GM10248 (cell line): ENCODE data around the gene CBX7.

Experiments used
- CTCF ChIA-PET: fragments of 300-600 bp; sonication (Branson Sonifier 250); formaldehyde crosslinking; extraction: SDS; loops from one replicate; lab custom pipeline; 2021; ENCODE audit warnings: antibody characterized with exemption; lab: Yijun Ruan, JAX
- POLR2A ChIA-PET: fragments of 350-650 bp; sonication (Branson Sonifier 250); formaldehyde crosslinking; extraction: SDS; loops from one replicate; lab custom pipeline; 2020; ENCODE audit warnings: antibody characterized with exemption; lab: Yijun Ruan, JAX
- DNase-seq: peaks from one replicate; pipeline ENCODE4 v3.0.0; 2012; ENCODE audit errors: extremely low spot score
- CTCF ChIP-seq: IDR thresholded peaks from 2 replicates; pipeline ENCODE4 v1.5.1; 2012; ENCODE audit warnings: mild to moderate bottlenecking, low read depth; ENCODE audit errors: extremely low read depth, missing control alignments, control extremely low read depth

CBX7 gene

GRCh38 chr22:39129081-39129480, 23.4 kb downstream of the CBX7 start:
- no peak for DNase-seq
- ChIA-PET POLR2A (no interaction called here), CTCF (interaction anchor here (1.6 kb wide), 1 partner anchor 41 kb away, joined by 3 read pairs; no protein-coding TSS in a partner anchor)
- TF ChIP-seq CTCF: no peak

GRCh38 chr22:39128508-39128907, 24.0 kb downstream of the CBX7 start:
- no peak for DNase-seq
- TF ChIP-seq CTCF: no peak
- CTCF ChIA-PET: interaction anchor here (1.0 to 1.6 kb wide), 4 partner anchors 40 to 259 kb away, joined by 3 read pairs; no protein-coding TSS in a partner anchor
- POLR2A ChIA-PET: no interaction called here

GRCh38 chr22:39125622-39126021, 26.9 kb downstream of the CBX7 start:
- CTCF ChIA-PET: interaction anchor here (0.7 to 1.3 kb wide), 5 partner anchors 10 to 122 kb away, joined by 3 read pairs; no protein-coding TSS in a partner anchor
- POLR2A ChIA-PET: interaction anchor here (0.6 kb wide), 1 partner anchor 110 kb away, joined by 4 read pairs; no protein-coding TSS in a partner anchor
- TF ChIP-seq CTCF: no peak
- no peak for DNase-seq

- DNase-seq: peak; percentile 25
- no peak for TF ChIP-seq CTCF
- ChIA-PET POLR2A (no interaction called here), CTCF (interaction anchor here (1.0 to 1.9 kb wide), 3 partner anchors 117 to 254 kb away, joined by 3 to 5 read pairs (median 5); no protein-coding TSS in a partner anchor)
Observed at GRCh38 chr22:39123751-39124581, 28.5 kb downstream of the CBX7 start.

- peak; percentile 7 for DNase-seq
- TF ChIP-seq CTCF: no peak
- CTCF ChIA-PET: interaction anchor here (1.0 to 1.9 kb wide), 2 partner anchors 116 to 253 kb away, joined by 3 to 5 read pairs; no protein-coding TSS in a partner anchor
- POLR2A ChIA-PET: no interaction called here
Observed at GRCh38 chr22:39122772-39123470, 29.6 kb downstream of the CBX7 start.

- DNase-seq: no peak
- CTCF ChIA-PET: interaction anchor here (0.8 to 1.1 kb wide), 2 partner anchors 28 to 169 kb away, joined by 3 to 4 read pairs; no protein-coding TSS in a partner anchor
- TF ChIP-seq CTCF: no peak
- POLR2A ChIA-PET: no interaction called here
Observed at GRCh38 chr22:39120983-39121382, 31.5 kb downstream of the CBX7 start.
